HEK293 (cell line): ENCODE results near the gene CCDC92.

Experiments
- CTCF ChIA-PET: fragments of 350-600 bp; formaldehyde crosslinking; extraction: SDS; loops from one replicate; lab custom pipeline; 2021; ENCODE audit warnings: antibody characterized with exemption; lab: Yijun Ruan, JAX
- POLR2A ChIA-PET: fragments of 300-600 bp; formaldehyde crosslinking; extraction: SDS; loops from one replicate; lab custom pipeline; 2020; ENCODE audit warnings: antibody characterized with exemption, inconsistent platforms; lab: Yijun Ruan, JAX
- H3K27ac ChIP-seq: fragments of 200-500 bp; sonication (Bioruptor generic); 2 replicates; pipeline ENCODE4 v1.5.1; 2014; ENCODE audit warnings: low read depth, low read length, control low read depth, inconsistent platforms; ENCODE audit errors: extremely low read depth
- H3K36me3 ChIP-seq, 2 experiments: fragments of 200-500 bp in 1 of 2; sonication (Bioruptor generic) in 1 of 2; 1 replicate in 1 of 2; 2 replicates in 1 of 2; pipeline ENCODE4 v1.5.1; 2014 to 2017; ENCODE audit warnings: inconsistent platforms in 2 of 2, low read length in 2 of 2; ENCODE audit not compliant: control insufficient read depth in 2 of 2, insufficient read depth in 1 of 2
- H3K4me1 ChIP-seq: fragments of 200-500 bp; sonication (Bioruptor generic); 2 replicates; pipeline ENCODE4 v1.5.1; 2014; ENCODE audit warnings: mild to moderate bottlenecking, low read length, inconsistent platforms; ENCODE audit not compliant: control insufficient read depth, insufficient read depth
- H3K4me3 ChIP-seq: 2 replicates; pipeline ENCODE4 v1.5.1; 2011; ENCODE audit warnings: low read depth, mild to moderate bottlenecking, control low read depth, low read length, moderate library complexity
- H3K9me3 ChIP-seq: fragments of 200-500 bp; sonication (Bioruptor generic); 2 replicates; pipeline ENCODE4 v1.5.1; 2014; ENCODE audit warnings: low read depth, low read length, inconsistent platforms; ENCODE audit not compliant: control insufficient read depth, insufficient read depth
- HIC1 ChIP-seq: fragments of 450-650 bp; formaldehyde crosslinking; IDR thresholded peaks from 2 replicates; pipeline ENCODE4 v1.5.1; 2016; ENCODE audit warnings: missing biosample characterization, missing genetic modification characterization
- KLF9 ChIP-seq: fragments of 450-650 bp; formaldehyde crosslinking; IDR thresholded peaks from 2 replicates; pipeline ENCODE4 v1.5.1; 2016; ENCODE audit warnings: missing biosample characterization, missing genetic modification characterization, low read depth
- PRDM10 ChIP-seq: fragments of 450-650 bp; formaldehyde crosslinking; IDR thresholded peaks from 2 replicates; pipeline ENCODE4 v1.5.1; 2016; ENCODE audit warnings: missing biosample characterization, missing genetic modification characterization
- ZBTB20 ChIP-seq: fragments of 450-650 bp; formaldehyde crosslinking; IDR thresholded peaks from 2 replicates; pipeline ENCODE4 v1.5.1; 2016; ENCODE audit warnings: missing biosample characterization, missing genetic modification characterization
- ZEB2 ChIP-seq: fragments of 450-650 bp; formaldehyde crosslinking; IDR thresholded peaks from 2 replicates; pipeline ENCODE4 v1.5.1; 2016; ENCODE audit warnings: missing biosample characterization, missing genetic modification characterization
- ZNF10 ChIP-seq: fragments of 450-650 bp; formaldehyde crosslinking; IDR thresholded peaks from 2 replicates; pipeline ENCODE4 v1.5.1; 2017; ENCODE audit warnings: missing biosample characterization, missing genetic modification characterization
- ZNF214 ChIP-seq: fragments of 450-650 bp; formaldehyde crosslinking; IDR thresholded peaks from 2 replicates; pipeline ENCODE4 v1.5.1; 2017; ENCODE audit warnings: missing biosample characterization, mild to moderate bottlenecking, missing genetic modification characterization, borderline replicate concordance
- ZNF23 ChIP-seq: fragments of 450-650 bp; formaldehyde crosslinking; IDR thresholded peaks from 2 replicates; pipeline ENCODE4 v1.5.1; 2016; ENCODE audit warnings: missing biosample characterization, missing genetic modification characterization, borderline replicate concordance
- ZNF366 ChIP-seq: fragments of 450-650 bp; formaldehyde crosslinking; conservative IDR thresholded peaks from 2 replicates; pipeline ENCODE4 v1.5.1; 2016; ENCODE audit warnings: missing biosample characterization, missing genetic modification characterization
- ZNF37A ChIP-seq: fragments of 450-650 bp; IDR thresholded peaks from 2 replicates; pipeline ENCODE4 v1.5.1; 2018; ENCODE audit warnings: missing biosample characterization, missing genetic modification characterization
- ZNF416 ChIP-seq: fragments of 450-650 bp; formaldehyde crosslinking; IDR thresholded peaks from 2 replicates; pipeline ENCODE4 v1.5.1; 2016; ENCODE audit warnings: missing biosample characterization, missing genetic modification characterization
- ZNF423 ChIP-seq: fragments of 450-650 bp; formaldehyde crosslinking; IDR thresholded peaks from 2 replicates; pipeline ENCODE4 v1.5.1; 2016; ENCODE audit warnings: missing biosample characterization, missing genetic modification characterization
- ZNF433 ChIP-seq: fragments of 450-650 bp; formaldehyde crosslinking; IDR thresholded peaks from 2 replicates; pipeline ENCODE4 v1.5.1; 2016; ENCODE audit warnings: missing biosample characterization, missing genetic modification characterization, low read depth
- ZNF623 ChIP-seq: fragments of 450-650 bp; formaldehyde crosslinking; IDR thresholded peaks from 2 replicates; pipeline ENCODE4 v1.5.1; 2016; ENCODE audit warnings: missing biosample characterization, missing genetic modification characterization
- ZNF664 ChIP-seq: fragments of 450-650 bp; formaldehyde crosslinking; IDR thresholded peaks from 2 replicates; pipeline ENCODE4 v1.5.1; 2016; ENCODE audit warnings: missing biosample characterization, missing genetic modification characterization
- ZNF837 ChIP-seq: fragments of 450-650 bp; formaldehyde crosslinking; IDR thresholded peaks from 2 replicates; pipeline ENCODE4 v1.5.1; 2016; ENCODE audit warnings: missing biosample characterization, missing genetic modification characterization
- ZNF843 ChIP-seq: fragments of 450-650 bp; formaldehyde crosslinking; IDR thresholded peaks from 2 replicates; pipeline ENCODE4 v1.5.1; 2016; ENCODE audit warnings: missing biosample characterization, missing genetic modification characterization
- TF ChIP-seq, protein P1 (sequence below): fragments of 450-650 bp; formaldehyde crosslinking; IDR thresholded peaks from 2 replicates; pipeline ENCODE4 v1.5.1; 2017; ENCODE audit warnings: missing biosample characterization, missing genetic modification characterization
- TF ChIP-seq, protein P2 (sequence below): fragments of 450-650 bp; formaldehyde crosslinking; IDR thresholded peaks from 2 replicates; pipeline ENCODE4 v1.5.1; 2016; ENCODE audit warnings: missing biosample characterization, missing genetic modification characterization, borderline replicate concordance

CCDC92 gene

GRCh38 chr12:124018539-124018938, 45.9 kb upstream of the CCDC92 start:
- Histone ChIP-seq H3K9me3 (no peaks in the 10 kb centered on the region), H3K4me3 (no peak overlapping the region), H3K36me3 (peaks cover 0 to 7% of the 10 kb centered on the region in 2 experiments; a peak in 2 of 3 replicates), H3K27ac (no peak overlapping the region), H3K4me1 (no peaks in the 10 kb centered on the region)
- POLR2A ChIA-PET: no interaction called here
- CTCF ChIA-PET: no interaction called here
- TF ChIP-seq, protein P1, sequence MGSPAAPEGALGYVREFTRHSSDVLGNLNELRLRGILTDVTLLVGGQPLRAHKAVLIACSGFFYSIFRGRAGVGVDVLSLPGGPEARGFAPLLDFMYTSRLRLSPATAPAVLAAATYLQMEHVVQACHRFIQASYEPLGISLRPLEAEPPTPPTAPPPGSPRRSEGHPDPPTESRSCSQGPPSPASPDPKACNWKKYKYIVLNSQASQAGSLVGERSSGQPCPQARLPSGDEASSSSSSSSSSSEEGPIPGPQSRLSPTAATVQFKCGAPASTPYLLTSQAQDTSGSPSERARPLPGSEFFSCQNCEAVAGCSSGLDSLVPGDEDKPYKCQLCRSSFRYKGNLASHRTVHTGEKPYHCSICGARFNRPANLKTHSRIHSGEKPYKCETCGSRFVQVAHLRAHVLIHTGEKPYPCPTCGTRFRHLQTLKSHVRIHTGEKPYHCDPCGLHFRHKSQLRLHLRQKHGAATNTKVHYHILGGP (tag by site-specific recombination): no peak
- no peak for TF ChIP-seq ZNF23
- no peak for TF ChIP-seq KLF9 (tag by site-specific recombination)
- TF ChIP-seq PRDM10 (tag by site-specific recombination): no peak
- no peak for TF ChIP-seq ZNF10 (tag by site-specific recombination)
- TF ChIP-seq ZEB2 (tag by site-specific recombination): no peak
- TF ChIP-seq ZNF433 (tag by site-specific recombination): no peak
- no peak for TF ChIP-seq ZNF623 (tag by site-specific recombination)
- TF ChIP-seq ZNF423: no peak

GRCh38 chr12:124017064-124017463, 44.4 kb upstream of the CCDC92 start:
- H3K36me3 ChIP-seq: peaks cover 10 to 22% of the 10 kb centered on the region in 2 experiments; a peak in 2 of 3 replicates
- H3K27ac ChIP-seq: no peak overlapping the region
- ChIA-PET CTCF (interaction anchor here (0.5 to 1.6 kb wide), 4 partner anchors 16 to 112 kb away, joined by 3 to 4 read pairs (median 4); no protein-coding TSS in a partner anchor), POLR2A (no interaction called here)
- no peaks in the 10 kb centered on the region for H3K4me1 ChIP-seq
- H3K4me3 ChIP-seq: no peak overlapping the region
- H3K9me3 ChIP-seq: no peaks in the 10 kb centered on the region
- TF ChIP-seq ZNF416 (tag by site-specific recombination) (no peak), ZNF843 (tag by site-specific recombination) (no peak), ZNF366 (tag by site-specific recombination) (no peak), ZNF664 (tag by site-specific recombination) (no peak), ZNF37A (tag by site-specific recombination) (no peak), ZBTB20 (tag by site-specific recombination) (no peak), ZNF837 (no peak), ZNF214 (tag by site-specific recombination) (no peak), HIC1 (tag by site-specific recombination) (no peak)
- TF ChIP-seq, protein P2, sequence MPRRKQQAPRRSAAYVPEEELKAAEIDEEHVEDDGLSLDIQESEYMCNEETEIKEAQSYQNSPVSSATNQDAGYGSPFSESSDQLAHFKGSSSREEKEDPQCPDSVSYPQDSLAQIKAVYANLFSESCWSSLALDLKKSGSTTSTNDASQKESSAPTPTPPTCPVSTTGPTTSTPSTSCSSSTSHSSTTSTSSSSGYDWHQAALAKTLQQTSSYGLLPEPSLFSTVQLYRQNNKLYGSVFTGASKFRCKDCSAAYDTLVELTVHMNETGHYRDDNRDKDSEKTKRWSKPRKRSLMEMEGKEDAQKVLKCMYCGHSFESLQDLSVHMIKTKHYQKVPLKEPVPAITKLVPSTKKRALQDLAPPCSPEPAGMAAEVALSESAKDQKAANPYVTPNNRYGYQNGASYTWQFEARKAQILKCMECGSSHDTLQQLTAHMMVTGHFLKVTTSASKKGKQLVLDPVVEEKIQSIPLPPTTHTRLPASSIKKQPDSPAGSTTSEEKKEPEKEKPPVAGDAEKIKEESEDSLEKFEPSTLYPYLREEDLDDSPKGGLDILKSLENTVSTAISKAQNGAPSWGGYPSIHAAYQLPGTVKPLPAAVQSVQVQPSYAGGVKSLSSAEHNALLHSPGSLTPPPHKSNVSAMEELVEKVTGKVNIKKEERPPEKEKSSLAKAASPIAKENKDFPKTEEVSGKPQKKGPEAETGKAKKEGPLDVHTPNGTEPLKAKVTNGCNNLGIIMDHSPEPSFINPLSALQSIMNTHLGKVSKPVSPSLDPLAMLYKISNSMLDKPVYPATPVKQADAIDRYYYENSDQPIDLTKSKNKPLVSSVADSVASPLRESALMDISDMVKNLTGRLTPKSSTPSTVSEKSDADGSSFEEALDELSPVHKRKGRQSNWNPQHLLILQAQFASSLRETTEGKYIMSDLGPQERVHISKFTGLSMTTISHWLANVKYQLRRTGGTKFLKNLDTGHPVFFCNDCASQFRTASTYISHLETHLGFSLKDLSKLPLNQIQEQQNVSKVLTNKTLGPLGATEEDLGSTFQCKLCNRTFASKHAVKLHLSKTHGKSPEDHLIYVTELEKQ (tag by site-specific recombination): no peak
